Small intestine (tissue), 7 donors: ENCODE results near the gene C5orf22. TPM values are rescaled to one million over a fixed set of nuclear protein-coding genes. Genes with fewer than 3 reads are reported as not detected.
"Not testable (repeated sequence)": the region's sequence is repeated elsewhere in the genome, so short reads cannot be mapped to it uniquely, and the experiment has no call there.

Experiments
- DNase-seq, 2 donors: peaks; one replicate each; pipeline versions ENCODE4 v3.0.0 to v3.0.0-alpha.2; 2013
- FAIRE-seq: peaks from 2 replicates; lab custom pipeline; 2012; peaks lifted over from hg19 to GRCh38; lab: Jason Lieb, UNC
- H3K27ac ChIP-seq, 3 donors: one replicate each; pipeline ENCODE4 v1.5.1; 2013; ENCODE audit warnings: low read length in 2 of 3, mild to moderate bottlenecking in 2 of 3, control low read depth in 1 of 3, inconsistent platforms in 1 of 3, low read depth in 1 of 3, moderate library complexity in 1 of 3
- H3K27me3 ChIP-seq, 3 donors: one replicate each; pipeline ENCODE4 v1.6.1; 2013; ENCODE audit warnings: low read length in 3 of 3, inconsistent platforms in 1 of 3; ENCODE audit not compliant: control insufficient read depth in 3 of 3, insufficient read depth in 3 of 3
- H3K36me3 ChIP-seq, 3 donors: one replicate each; pipeline ENCODE4 v1.6.1; 2013; ENCODE audit warnings: low read length in 3 of 3, inconsistent platforms in 1 of 3, low read depth in 1 of 3, mild to moderate bottlenecking in 1 of 3, moderate library complexity in 1 of 3; ENCODE audit not compliant: control insufficient read depth in 3 of 3, insufficient read depth in 2 of 3
- H3K4me1 ChIP-seq, 3 donors: one replicate each; pipeline ENCODE4 v1.6.1; 2013; ENCODE audit warnings: low read length in 2 of 3, inconsistent platforms in 1 of 3, low read depth in 1 of 3, mild to moderate bottlenecking in 1 of 3, moderate library complexity in 1 of 3; ENCODE audit not compliant: control insufficient read depth in 3 of 3, insufficient read depth in 2 of 3
- H3K4me3 ChIP-seq, 3 donors: one replicate each; pipeline ENCODE4 v1.5.1; 2013; ENCODE audit warnings: low read length in 3 of 3, control low read depth in 1 of 3, inconsistent platforms in 1 of 3, low read depth in 1 of 3, mild to moderate bottlenecking in 1 of 3, moderate library complexity in 1 of 3
- H3K9me3 ChIP-seq, 2 donors: one replicate each; pipeline ENCODE4 v1.6.1; 2013; ENCODE audit warnings: low read depth in 1 of 2, low read length in 1 of 2; ENCODE audit not compliant: control insufficient read depth in 2 of 2, insufficient read depth in 1 of 2
- WGBS, 3 donors: extraction: QIAGEN DNeasy Blood & Tissue Kit; methylation state at CpG; one replicate each; pipeline ENCODE4 v1.1.7; 2013; 5-methylcytosine and 5-hydroxymethylcytosine counted together
- polyA plus RNA-seq, 4 donors: library from polyadenylated mRNA; stranded (reverse) in 3 of 4; unstranded in 1 of 4; fragments of 200-250 nt in 3 of 4; fragments of 120-200 nt in 1 of 4; gene quantifications; one replicate each; pipeline versions ENCODE4 v1.2.1 to v1.2.3, GENCODE V29; 2013
- donor health status: healthy with polysubstance abuse.
- donor health status: control.
- donor health status: control.
- donor health status: Bipolar disorder and iron deficiency.
- donor health status: healthy.

C5orf22 gene
- polyA plus RNA-seq, 4 donors = 6.8 to 19.0 (median 9.5) TPM

- WGBS, 3 donors = 82 to 94% (median 92%) methylated on average over 3 of the region's 3 CpGs
- DNase-seq (no peak), FAIRE-seq (no peak)
- Histone ChIP-seq H3K27me3 (no peaks in the 10 kb centered on the region), H3K4me3 (no peak overlapping the region), H3K27ac (no peak overlapping the region), H3K4me1 (no peaks in the 10 kb centered on the region), H3K36me3 (peaks cover 0 to 11% (median 9%) of the 10 kb centered on the region in 3 donors), H3K9me3 (peaks cover 0 to 2% of the 10 kb centered on the region in 2 donors)
These were observed 24.4 kb downstream of the C5orf22 start for GRCh38 chr5:31556461-31556860.

DNA sequence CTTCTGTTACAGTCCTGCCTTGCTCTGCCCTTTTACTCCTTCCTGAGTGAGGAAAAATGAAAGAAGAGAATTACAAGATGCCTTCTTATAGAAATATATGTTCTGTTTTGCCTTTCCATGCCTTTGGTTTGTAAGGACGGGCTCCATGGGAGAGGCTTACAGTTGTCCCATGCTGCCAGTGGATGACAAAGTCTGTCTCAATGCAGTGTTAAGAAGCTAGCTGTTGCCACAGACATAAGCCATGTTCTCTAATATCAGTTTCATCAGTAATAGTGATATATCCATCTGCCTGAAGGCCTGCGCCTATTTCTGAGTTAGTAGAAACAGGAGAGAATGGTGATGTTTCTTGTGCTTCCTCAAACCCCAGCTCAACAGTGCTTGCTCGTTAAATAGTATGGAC, 27.8 kb downstream of the C5orf22 start:
- peaks cover 0 to 9% (median 2%) of the 10 kb centered on the region in 3 donors for H3K36me3 ChIP-seq
- no peak overlapping the region for H3K27ac ChIP-seq
- no peak overlapping the region for H3K4me3 ChIP-seq
- FAIRE-seq (no peak), DNase-seq (no peak)
- no peaks in the 10 kb centered on the region for H3K27me3 ChIP-seq
- WGBS, 3 donors = 94% methylated on average over 3 of the region's 3 CpGs
- H3K9me3 ChIP-seq = peaks cover 0 to 3% of the 10 kb centered on the region in 2 donors
- H3K4me1 ChIP-seq = no peaks in the 10 kb centered on the region

DNA sequence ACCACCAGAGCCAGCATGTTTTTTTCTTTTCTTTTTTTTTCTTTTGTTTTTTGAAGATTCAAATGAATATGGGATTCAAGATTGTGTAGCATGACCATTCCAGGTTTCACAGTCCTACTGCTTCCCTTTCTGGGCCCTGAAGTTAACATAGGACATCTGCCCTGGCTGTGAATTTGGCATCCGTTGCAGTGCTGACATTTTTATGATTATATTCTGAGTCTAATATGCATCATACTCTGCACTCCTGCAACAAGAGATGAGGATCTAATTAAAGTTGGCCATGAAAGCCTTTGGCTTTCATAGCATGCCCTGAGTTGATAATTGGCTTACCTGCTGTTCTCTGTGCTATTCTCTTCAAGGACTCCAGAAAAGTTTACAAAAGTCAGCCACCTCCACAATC, 29.8 kb downstream of the C5orf22 start:
- Histone ChIP-seq H3K4me1 (no peaks in the 10 kb centered on the region), H3K27me3 (no peaks in the 10 kb centered on the region), H3K9me3 (peaks cover 0 to 14% of the 10 kb centered on the region in 2 donors), H3K36me3 (no peaks in the 10 kb centered on the region), H3K4me3 (no peak overlapping the region), H3K27ac (no peak overlapping the region)
- FAIRE-seq (no peak), DNase-seq (no peak)
- WGBS, 3 donors = 68 to 83% (median 71%) methylated on average over 1 of the region's 1 CpG

GRCh38 chr5:31563216-31563615, 31.1 kb downstream of the C5orf22 start:
- no peak for FAIRE-seq
- no peaks in the 10 kb centered on the region for H3K36me3 ChIP-seq
- no peak overlapping the region for H3K27ac ChIP-seq
- no peaks in the 10 kb centered on the region for H3K4me1 ChIP-seq
- no peak for DNase-seq
- H3K27me3 ChIP-seq = no peaks in the 10 kb centered on the region
- H3K9me3 ChIP-seq = peaks cover 0 to 14% of the 10 kb centered on the region in 2 donors
- no peak overlapping the region for H3K4me3 ChIP-seq
- 51 to 62% (median 55%) methylated on average over 4 of the region's 4 CpGs for WGBS, 3 donors

GRCh38 chr5:31566362-31566761, 34.3 kb downstream of the C5orf22 start:
- not testable (repeated sequence) for H3K4me1 ChIP-seq, H3K27ac ChIP-seq, H3K27me3 ChIP-seq, H3K4me3 ChIP-seq, H3K36me3 ChIP-seq, DNase-seq, FAIRE-seq
- WGBS, 3 donors = 87 to 94% (median 91%) methylated on average over 3 of the region's 3 CpGs
- H3K9me3 ChIP-seq = peaks cover 0 to 12% of the 10 kb centered on the region in 2 donors

- Histone ChIP-seq H3K36me3 (no peaks in the 10 kb centered on the region), H3K27ac (no peak overlapping the region), H3K4me1 (no peaks in the 10 kb centered on the region), H3K27me3 (no peaks in the 10 kb centered on the region), H3K9me3 (peaks cover 0 to 12% of the 10 kb centered on the region in 2 donors), H3K4me3 (no peak overlapping the region)
- 93 to 100% (median 97%) methylated on average over 1 of the region's 1 CpG for WGBS, 3 donors
- DNase-seq (no peak), FAIRE-seq (no peak)
These were observed 36.3 kb downstream of the C5orf22 start for GRCh38 chr5:31568302-31568835.

DNA sequence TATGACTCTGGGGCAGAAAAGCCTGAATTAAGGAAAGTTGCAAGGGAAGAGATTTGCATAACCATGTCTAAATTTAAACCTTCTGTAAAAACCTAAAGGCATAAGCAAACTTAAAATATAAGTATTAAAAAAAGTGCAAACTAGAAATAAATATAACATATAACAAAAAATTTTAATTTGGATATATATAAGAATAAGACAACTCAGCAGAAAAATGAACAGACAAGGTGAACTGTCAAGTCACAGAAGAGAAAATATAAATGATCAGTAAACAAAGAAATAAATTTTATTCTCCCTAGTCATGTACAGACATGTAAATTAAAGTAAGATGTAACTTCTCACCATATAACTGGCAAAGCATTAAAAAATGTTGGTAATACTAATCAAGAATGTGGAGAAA, 37.0 kb downstream of the C5orf22 start:
- FAIRE-seq (no peak), DNase-seq (no peak)
- Histone ChIP-seq H3K9me3 (peaks cover 0 to 12% of the 10 kb centered on the region in 2 donors), H3K4me3 (no peak overlapping the region), H3K27ac (no peak overlapping the region), H3K27me3 (no peaks in the 10 kb centered on the region), H3K36me3 (no peaks in the 10 kb centered on the region), H3K4me1 (no peaks in the 10 kb centered on the region)

GRCh38 chr5:31573494-31574142, 41.5 kb downstream of the C5orf22 start:
- 88 to 91% (median 89%) methylated on average over 10 of the region's 10 CpGs for WGBS, 3 donors
- Histone ChIP-seq H3K36me3 (no peaks in the 10 kb centered on the region), H3K27me3 (no peaks in the 10 kb centered on the region), H3K4me1 (no peaks in the 10 kb centered on the region), H3K4me3 (no peak overlapping the region), H3K9me3 (no peaks in the 10 kb centered on the region), H3K27ac (no peak overlapping the region)
- DNase-seq (no peak), FAIRE-seq (no peak)

GRCh38 chr5:31574772-31575171, 42.7 kb downstream of the C5orf22 start:
- no peaks in the 10 kb centered on the region for H3K9me3 ChIP-seq
- WGBS, 3 donors = 66 to 79% (median 77%) methylated on average over 4 of the region's 4 CpGs
- no peaks in the 10 kb centered on the region for H3K27me3 ChIP-seq
- no peak for DNase-seq
- no peak for FAIRE-seq
- no peak overlapping the region for H3K4me3 ChIP-seq
- H3K36me3 ChIP-seq = no peaks in the 10 kb centered on the region
- no peaks in the 10 kb centered on the region for H3K4me1 ChIP-seq
- H3K27ac ChIP-seq = no peak overlapping the region
